ENCODE data around the gene BIRC3. TPM values are rescaled to one million over a fixed set of nuclear protein-coding genes. Genes with fewer than 3 reads are reported as not detected.

BIRC3 gene
- total RNA-seq, 1 experiment from 2014 or later: 65.4 TPM

GRCh38 chr11:102274628-102275027 lies 42.7 kb upstream of the BIRC3 start:
- Histone ChIP-seq H3K27me3 (ENCODE audit: control insufficient read depth, insufficient read depth, low read length) (no peaks in the 10 kb centered on the region), H3K36me3 (ENCODE audit: control insufficient read depth, insufficient read depth, low read length) (no peaks in the 10 kb centered on the region), H3K9me3 (ENCODE audit: control insufficient read depth, insufficient read depth, low read depth, low read length) (no peaks in the 10 kb centered on the region), H3K4me1 (ENCODE audit: control insufficient read depth, insufficient read depth, low read length) (peaks cover 6% of the 10 kb centered on the region; the same call in 1 of the 2 replicates), H3K27ac (ENCODE audit: low read length) (no peak overlapping the region), H3K4me3 (ENCODE audit: low read depth in 2 of 2, low read length in 2 of 2) (no peak overlapping the region)
- ChIA-PET CTCF (interaction anchor here (0.6 kb wide), 1 partner anchor 44 kb away, joined by 6 read pairs; no protein-coding TSS in a partner anchor), POLR2A (interaction anchor here (0.5 kb wide), 1 partner anchor 154 kb away, joined by 4 read pairs; no protein-coding TSS in a partner anchor)
- intact Hi-C loops (cut with micrococcal nuclease; ENCODE audit: unreplicated experiment) (no loop called here), in situ Hi-C loops (cut with HindIII; ENCODE audit: low pct_unique_long_range_greater_than_20kb, low sequenced_read_pairs) (no loop called here)
- DNase-seq (ENCODE audit: low read depth, low spot score) (no peak), ATAC-seq (no peak)
- no TSS peak for BruUV-seq (replicated peaks)
- TF ChIP-seq CTCF (IDR thresholded peaks at IDR 0.05) (no peak), REST (IDR thresholded peaks at IDR 0.05; ENCODE audit: insufficient read depth in 1 of 2, low read depth in 2 of 2, low read length in 1 of 2) (no peak), POLR2AphosphoS5 (IDR thresholded peaks at IDR 0.05; ENCODE audit: low read depth, low read length) (no peak), TCF7L2 (IDR thresholded peaks at IDR 0.05; ENCODE audit: low read depth, low read length) (no peak), SIN3A (IDR thresholded peaks at IDR 0.05; ENCODE audit: borderline replicate concordance, insufficient read depth, low read depth, low read length) (no peak)

- in situ Hi-C loops (cut with HindIII; ENCODE audit: low pct_unique_long_range_greater_than_20kb, low sequenced_read_pairs): no loop called here
- no peak overlapping the region for H3K4me3 ChIP-seq (ENCODE audit: low read depth in 2 of 2, low read length in 2 of 2)
- no peak for ATAC-seq
- ChIA-PET CTCF (no interaction called here), POLR2A (no interaction called here)
- H3K9me3 ChIP-seq (ENCODE audit: control insufficient read depth, insufficient read depth, low read depth, low read length): no peaks in the 10 kb centered on the region
- H3K27me3 ChIP-seq (ENCODE audit: control insufficient read depth, insufficient read depth, low read length): no peaks in the 10 kb centered on the region
- intact Hi-C loops (cut with micrococcal nuclease; ENCODE audit: unreplicated experiment): no loop called here
- TF ChIP-seq SIN3A (IDR thresholded peaks at IDR 0.05; ENCODE audit: borderline replicate concordance, insufficient read depth, low read depth, low read length): no peak
- no peak for TF ChIP-seq REST (IDR thresholded peaks at IDR 0.05; ENCODE audit: insufficient read depth in 1 of 2, low read depth in 2 of 2, low read length in 1 of 2)
- no peaks in the 10 kb centered on the region for H3K36me3 ChIP-seq (ENCODE audit: control insufficient read depth, insufficient read depth, low read length)
- peak overlapping the region; percentile 9; the same call in 1 of the 2 replicates for H3K27ac ChIP-seq (ENCODE audit: low read length)
- BruUV-seq (replicated peaks): no TSS peak
- peaks cover 11% of the 10 kb centered on the region for H3K4me1 ChIP-seq (ENCODE audit: control insufficient read depth, insufficient read depth, low read length)
- DNase-seq (ENCODE audit: low read depth, low spot score): no peak
Observed at GRCh38 chr11:102276362-102276761, 40.9 kb upstream of the BIRC3 start.
